Islet precursor cell (in vitro differentiated cells): ENCODE results near the gene THADA.
"Not testable (repeated sequence)": the region's sequence is repeated elsewhere in the genome, so short reads cannot be mapped to it uniquely, and the experiment has no call there.

ENCODE experiments used
- DNase-seq: peaks from one replicate; pipeline ENCODE4 v3.0.0-alpha.2; 2018

Gene THADA

DNA sequence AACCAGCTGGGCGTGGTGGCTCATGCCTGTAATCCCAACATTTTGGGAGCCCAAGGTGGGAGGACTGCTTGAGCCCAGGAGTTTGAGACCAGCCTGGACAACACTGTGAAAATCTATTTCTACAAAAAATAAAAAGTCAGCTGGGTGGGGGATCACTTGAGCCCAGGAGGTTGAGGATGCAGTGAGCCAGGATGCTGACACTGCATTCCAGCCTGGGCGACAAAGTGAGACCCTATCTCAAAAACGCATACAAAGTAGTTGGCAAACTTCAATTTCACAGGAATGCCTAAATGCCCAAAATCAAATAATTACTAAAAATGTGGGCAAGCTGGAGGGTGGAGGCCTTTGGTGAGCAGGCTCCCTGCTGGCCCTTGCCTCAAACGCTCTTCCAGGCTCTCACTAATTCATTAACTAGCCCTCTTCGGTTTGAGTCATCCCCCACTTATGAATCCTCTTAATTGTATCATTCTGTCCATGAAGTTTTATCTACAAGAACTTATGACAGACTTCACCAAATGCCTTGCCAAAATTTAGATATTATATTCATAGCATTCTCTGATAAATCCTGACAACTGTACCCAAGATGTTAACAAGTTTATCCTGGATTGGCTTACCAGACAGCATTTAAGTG lies 300.8 kb downstream of the THADA start:
- DNase-seq = no peak

DNA sequence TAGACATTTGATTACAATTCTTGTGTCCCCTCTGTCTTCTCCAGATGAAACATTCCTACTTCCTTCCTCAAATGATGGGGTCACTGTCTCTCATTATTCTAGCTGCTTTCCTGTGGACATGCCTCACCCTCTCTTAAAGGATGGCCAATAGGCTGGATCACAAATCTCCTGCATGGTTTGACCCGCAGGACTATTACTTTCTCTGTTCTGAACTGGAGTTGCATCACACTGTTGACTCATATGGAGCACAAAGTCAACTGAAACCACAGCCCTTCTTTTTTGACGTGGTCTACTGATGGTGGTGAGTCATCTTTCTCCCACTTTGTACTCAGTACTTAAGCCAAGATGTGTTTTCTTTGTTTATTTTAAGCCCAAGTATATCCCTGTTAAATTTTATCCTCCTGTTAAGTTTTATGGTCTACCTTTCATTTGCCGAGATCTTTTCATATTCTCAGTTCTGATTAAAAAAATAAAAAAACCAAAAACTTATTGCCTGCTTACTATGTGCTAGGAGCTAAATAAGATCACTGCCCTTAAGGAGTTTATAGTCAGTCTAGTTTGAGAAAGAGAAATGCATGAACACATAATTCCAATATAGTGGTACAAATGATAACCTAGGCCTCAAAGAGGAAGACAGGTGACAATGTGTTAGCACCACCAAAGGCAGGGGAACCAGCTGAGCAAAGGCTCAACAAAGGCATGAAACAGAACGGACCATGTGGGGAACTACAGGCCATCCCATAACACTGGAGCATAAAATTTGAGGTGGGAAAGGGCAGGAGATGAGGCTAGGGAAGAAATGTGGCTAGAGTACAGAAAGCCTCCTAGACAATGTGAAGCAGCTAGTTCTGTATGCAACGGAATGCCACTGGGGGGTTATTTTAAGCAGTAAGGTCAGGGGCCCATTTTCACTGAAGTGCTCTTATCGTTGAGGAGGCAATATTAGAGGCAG lies 301.8 kb downstream of the THADA start:
- peak; percentile 84 for DNase-seq

DNA sequence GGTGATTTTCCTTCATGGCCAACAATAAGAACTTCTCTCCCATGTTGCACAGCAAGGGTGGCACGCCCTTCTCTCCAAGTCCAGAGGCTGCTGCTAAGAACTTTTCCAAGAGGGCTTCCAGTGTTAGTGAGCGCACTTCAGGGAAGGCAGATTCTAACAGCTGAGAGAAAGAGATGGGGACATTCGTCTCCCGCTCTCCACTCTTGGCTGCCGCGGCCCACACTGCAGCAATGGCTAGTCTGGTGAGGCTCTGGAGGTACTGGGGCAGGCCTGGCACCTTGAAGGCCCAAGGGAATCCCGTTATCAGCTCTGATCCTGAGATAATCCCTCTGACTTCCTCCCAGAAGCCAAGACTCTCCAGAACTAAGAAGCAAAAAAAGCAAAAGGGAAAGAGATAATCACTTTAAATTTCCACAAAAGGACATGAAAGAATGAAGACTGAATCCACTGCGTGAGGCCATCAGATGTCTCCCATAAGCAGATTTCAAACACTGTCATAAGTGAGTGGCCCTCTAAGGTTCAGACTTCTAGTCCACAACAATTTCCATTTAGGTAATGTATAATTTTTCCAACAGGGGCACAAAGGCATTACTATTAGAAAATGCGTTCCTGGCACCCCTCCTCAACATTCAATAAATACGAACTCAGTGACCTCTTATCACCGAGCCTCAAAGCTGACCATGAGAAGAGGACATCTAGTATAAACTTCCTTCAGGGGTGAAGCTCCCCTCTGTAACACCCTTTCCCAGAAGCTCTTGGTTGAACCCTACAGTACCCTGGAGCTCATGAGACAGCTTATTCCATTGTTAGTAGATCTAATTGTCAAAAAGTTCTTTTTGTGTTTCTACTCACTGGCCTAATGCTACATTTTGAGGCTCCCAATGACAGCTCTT lies 302.7 kb downstream of the THADA start:
- DNase-seq = no peak

- no peak for DNase-seq
Measured at GRCh38 chr2:43292297-43292696, 303.5 kb downstream of the THADA start.

DNA sequence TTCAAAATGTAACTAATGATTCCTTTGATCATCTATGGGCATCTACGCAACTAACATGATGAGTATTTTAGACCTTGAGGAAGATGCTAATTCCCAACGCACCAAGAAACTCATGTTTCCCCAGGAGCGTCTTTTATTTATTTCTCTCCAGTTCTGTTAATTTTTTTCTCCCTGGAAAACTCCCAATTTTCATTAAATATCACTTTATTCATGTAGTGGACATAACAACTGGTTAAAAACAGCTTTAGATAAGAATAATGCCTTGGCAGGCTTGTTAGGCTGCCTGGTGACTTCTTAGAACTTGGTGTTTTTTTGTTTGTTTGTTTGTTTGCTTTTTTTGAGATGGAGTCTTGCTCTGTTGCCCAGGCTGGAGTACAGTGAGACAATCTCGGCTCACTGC lies 306.5 kb downstream of the THADA start:
- DNase-seq = no peak

DNA sequence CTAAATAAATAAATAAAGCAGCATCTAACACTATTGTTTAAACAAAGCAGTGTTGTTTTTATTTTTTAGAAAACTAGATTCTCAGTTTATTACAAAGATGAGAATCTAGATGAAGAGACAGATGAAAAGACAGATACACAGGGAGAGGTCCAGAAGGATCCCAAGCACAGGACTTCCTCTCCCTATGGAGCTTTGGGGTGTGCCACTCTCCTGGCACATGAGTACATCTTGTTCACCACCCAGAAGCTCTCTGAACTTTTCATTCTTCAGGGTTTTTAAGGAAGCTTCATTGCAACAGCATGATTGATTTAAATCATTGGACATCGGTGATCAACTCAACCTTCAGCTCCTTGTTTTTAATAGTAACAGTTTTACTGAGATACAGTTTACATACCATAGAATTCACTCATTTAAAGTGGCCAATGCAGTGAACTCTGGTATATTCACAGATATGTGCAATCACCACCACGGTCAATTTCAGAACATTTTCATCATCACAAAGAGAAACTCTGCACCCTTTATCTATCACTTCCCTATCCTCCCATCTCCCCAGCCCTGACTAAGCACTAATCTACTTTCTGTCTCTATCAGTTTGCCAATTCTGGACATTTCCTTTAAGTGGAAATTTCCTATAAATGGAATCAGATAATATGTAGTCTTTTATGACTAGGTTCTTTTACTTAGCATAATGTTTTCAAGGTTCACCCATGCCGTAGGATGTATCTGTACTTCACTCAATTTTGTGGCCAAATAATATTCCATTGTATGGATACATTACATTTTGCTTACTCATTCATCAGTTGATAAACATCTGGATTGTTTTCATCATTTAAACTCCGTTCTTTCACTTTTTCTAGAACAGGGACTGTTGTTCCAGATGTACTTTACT lies 307.2 kb downstream of the THADA start:
- DNase-seq = no peak

DNA sequence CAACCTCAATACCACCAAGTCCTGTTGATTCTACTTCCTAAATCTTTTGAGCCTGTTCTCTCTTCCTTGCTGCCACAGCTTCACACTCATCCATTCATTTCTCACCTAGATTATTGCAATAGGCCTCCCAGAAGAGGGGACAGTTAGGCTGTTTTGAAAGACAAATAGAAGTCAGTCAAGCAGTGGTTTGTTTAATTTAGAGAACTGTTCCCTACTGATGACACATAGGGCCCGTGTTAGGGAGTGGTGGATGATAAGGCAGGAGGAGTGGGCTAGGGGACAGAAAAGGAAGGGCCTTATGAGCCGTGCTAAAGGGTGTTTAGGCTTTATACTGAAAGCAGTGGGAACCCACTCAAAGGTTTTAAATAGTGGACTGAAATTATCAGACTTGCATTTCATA lies 309.9 kb downstream of the THADA start:
- no peak for DNase-seq

DNA sequence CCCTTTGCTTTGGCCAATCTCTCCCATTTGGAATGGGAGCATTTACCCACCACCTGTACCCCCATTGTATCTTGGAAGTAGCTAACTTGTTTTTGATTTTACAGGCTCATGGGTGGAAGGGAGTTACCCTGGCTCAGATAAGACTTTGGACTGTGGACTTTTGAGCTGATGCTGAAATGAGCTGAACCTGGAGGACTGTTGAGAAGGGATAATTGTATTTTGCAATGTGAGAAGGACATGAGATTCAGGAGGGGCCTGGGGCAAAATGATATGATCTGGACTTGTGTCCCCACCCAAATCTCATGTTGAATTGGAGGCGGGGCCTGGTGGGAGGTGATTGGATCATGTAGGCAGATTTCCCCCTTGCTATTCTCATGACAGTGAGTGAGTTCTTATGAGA lies 310.9 kb downstream of the THADA start:
- no peak for DNase-seq

DNA sequence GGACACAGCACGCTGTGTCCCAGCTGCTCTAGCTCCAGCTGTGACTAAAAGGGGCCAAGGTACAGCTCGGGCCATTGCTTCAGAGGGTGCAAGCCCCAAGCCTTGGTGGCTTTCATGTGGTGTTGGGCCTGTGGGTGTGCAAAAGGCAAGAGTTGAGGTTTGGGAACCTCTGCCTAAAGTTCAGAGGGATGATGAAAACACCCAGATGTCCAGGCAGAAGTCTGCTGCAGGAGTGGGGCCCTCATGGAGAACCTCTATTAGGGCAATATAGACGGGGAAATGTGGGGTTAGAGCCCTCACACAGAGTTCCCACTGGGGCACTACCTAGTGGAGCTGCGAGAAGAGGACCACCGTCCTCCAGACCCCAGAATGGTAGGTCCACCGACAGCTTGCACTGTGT lies 311.5 kb downstream of the THADA start:
- DNase-seq = not testable (repeated sequence)

- DNase-seq = no peak
Measured at GRCh38 chr2:43280994-43281393, 314.8 kb downstream of the THADA start.

DNA sequence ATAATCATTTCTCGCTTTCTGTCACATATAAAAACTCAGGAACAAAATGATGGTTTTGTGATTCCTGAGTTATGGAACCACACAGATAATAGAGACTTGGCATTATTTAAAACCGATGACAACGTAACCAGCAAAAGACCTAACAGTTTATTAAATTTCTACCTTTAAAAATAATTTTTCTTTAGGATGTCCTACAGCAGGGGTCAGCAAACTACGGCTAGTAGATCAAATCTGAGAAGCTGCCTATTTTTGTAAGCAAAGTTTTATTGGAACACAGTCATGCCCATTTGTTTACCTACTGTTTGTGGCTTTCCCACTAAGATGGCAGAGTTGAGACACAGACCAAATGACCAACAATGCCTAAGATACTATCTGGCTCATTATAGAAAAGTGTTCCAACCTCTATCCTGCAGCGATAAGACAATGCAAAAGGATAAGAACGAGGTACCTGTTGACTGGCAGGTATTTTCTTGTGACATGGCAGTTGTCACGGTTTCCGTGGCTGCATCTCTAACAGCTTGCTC lies 316.5 kb downstream of the THADA start:
- no peak for DNase-seq

DNA sequence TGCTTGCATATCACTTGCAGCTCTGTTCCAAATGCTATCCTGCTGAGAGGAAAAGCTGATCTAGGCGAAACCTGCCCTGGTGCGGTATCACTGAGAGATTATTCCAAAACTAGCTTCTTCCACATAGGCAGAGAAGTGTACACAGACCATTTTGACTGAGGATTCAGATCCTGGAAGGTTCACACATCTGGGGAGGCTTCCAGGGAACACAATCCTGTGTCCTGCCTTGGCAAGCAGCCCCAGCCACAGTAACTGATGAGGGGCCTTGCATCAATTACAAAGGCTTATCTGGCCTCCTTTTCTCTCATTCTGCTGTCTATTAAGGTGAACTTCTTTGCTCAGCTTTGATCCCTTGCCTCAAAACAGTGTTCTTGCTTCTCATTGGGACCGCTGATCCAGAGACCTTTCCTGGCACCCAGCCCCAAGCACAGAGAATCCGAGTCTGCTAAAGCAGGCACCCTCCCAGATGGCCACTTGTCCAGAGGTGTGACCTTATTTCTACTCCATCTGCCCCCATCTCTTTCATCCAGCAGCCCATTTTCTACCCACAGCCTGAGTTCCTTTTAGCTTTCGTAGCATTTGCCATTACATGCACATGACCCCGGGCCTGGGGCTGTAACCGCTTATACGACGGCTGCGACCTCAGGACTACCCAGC lies 317.1 kb downstream of the THADA start:
- no peak for DNase-seq

DNA sequence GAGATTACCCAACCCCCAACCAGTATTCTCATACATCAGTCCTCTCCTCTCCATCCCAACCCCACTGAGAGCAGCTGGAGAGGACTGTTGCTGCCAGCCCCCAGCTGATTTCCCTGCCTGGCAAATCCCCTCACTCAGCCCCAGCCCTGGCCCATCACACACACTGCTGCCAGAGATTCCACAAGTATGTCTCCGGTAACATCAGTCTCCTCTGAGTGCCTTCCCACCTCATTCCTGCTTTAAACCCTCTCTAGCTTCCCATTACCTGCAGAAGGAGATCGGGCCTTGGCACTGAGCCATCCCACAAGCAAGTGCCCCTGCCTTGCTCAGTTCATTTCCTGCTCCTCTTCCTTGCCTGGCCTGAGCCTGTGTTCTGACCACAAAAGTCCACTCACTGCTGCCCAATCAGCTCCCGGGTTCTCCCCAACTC lies 318.9 kb downstream of the THADA start:
- DNase-seq = no peak

DNA sequence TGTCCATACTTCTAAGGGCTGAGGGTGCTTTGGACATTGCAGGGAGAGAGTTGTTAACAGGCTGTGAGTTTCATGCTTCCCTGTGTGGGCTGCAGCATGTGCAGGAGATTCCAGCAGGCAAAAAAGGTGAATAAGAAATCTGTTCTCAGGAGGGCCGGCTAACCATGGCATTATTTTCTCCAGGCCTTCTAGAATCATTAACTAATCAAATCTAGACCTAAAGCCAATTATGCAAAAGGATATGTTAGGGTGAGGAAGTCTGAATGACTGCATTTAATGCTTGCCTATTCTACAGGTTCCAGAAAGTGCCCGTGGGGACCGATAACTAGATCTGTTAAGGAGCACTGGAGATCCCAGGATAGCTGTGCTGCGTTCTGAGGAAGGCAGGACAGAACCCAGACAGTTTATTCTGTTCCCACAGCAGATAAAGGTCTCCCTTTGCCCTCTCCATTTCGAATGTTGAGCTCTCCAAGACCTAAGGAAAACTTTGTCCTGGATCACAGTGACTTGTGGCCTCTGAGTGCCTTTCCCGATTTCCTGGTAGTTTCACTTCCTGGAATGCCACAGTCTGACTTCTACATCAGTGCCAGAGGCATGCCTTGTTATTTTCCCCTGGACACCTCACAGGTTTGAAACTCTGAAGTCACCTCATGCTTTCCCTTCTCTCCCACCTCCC lies 319.4 kb downstream of the THADA start:
- DNase-seq = peak; percentile 61

DNA sequence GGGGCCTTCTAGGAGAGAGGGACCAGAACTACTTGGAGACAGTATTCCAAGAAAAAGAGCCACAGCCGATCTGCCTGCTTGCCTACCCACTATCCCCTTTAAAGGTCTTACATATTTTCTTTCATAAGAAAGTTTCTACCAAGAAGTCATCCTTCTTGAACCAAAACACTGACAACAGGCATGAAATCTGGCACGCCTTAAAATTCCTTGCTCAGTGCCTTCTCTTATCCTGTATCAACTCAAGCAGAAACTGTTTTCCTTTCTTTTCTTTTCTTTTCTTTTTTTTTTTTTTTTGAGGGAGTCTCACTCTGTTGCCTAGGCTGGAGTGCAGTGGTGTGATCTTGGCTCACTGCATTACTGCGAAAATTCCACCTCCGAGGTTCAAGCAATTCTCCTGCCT lies 321.1 kb downstream of the THADA start:
- DNase-seq = no peak

DNA sequence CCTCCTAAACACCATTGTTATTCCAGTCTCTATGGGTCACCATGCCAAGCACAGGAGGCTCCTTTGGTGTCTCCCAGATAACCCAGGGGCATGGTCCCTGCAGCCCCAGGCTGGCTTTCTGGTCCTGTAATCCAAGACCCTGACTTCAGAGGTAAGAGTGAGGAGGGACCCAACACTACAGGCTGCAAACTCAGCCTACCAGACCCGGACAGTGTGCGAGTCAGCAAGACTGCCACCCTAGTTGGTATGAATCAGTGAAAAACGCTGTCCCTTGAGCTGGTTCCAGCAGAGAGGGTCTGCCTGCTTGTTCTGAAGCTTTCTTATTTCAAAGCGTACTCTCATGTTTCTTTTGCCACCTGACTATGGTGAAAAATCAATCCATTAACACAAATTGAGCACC lies 321.8 kb downstream of the THADA start:
- DNase-seq = peak; percentile 74

DNA sequence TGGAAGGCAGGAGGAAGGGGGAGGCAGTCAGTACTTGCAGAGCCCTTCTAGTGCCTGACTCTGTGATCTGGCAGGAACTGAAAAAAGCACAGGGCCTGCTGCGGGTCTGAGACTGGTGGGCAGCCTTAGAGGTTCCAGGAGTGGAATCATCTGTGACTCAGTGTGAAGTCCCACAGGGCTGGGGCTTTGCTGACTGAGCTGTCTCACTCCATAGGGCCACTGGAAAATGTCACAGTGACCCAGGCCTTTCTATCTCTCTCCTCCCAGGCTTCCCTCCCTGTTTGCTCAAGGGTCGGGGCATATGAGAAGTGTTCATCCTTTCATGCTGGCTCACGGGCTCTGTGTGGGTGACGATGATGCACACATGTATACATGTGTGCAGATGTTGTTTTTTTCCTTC lies 322.3 kb downstream of the THADA start:
- DNase-seq = peak; percentile 87

GRCh38 chr2:43270930-43271615 lies 324.8 kb downstream of the THADA start:
- no peak for DNase-seq

GRCh38 chr2:43270461-43270860 lies 325.4 kb downstream of the THADA start:
- DNase-seq = no peak

GRCh38 chr2:43269706-43270105 lies 326.1 kb downstream of the THADA start:
- DNase-seq = no peak
